ENCODE results near the gene INAFM1.
"Not testable (repeated sequence)": the region's sequence is repeated elsewhere in the genome, so short reads cannot be mapped to it uniquely, and the experiment has no call there.

INAFM1 gene

GRCh38 chr19:47255879-47256692 lies 18.6 kb upstream of the INAFM1 start, which contains the start of gene CCDC9:
TSS of gene CCDC9 (plus strand) at chr19:47256525. CDS start at chr19:47258401, 1,876 bp downstream.
- H3K4me3 ChIP-seq (ENCODE audit: control insufficient read depth, low read depth, low read length), result peak within 1 kb of the TSS; percentile 75

GRCh38 chr19:47256693-47257410 lies 17.8 kb upstream of the INAFM1 start:
- no peak for TF ChIP-seq CTCF (conservative IDR thresholded peaks at IDR 0.05; ENCODE audit: control insufficient read depth, insufficient read depth, low read depth, low read length)
- peak; percentile 98 for DNase-seq (ENCODE audit: low read depth)
- peak overlapping the region; percentile 75 for H3K4me3 ChIP-seq (ENCODE audit: control insufficient read depth, low read depth, low read length)

More at GRCh38 chr19:47255879-47256692, 18.6 kb upstream of the INAFM1 start, which contains the start of gene CCDC9:
- no peak for TF ChIP-seq CTCF (conservative IDR thresholded peaks at IDR 0.05; ENCODE audit: control insufficient read depth, insufficient read depth, low read depth, low read length)
- peak; percentile 94 for DNase-seq (ENCODE audit: low read depth)

GRCh38 chr19:47257411-47258169 lies 17.1 kb upstream of the INAFM1 start:
- no peak for TF ChIP-seq CTCF (conservative IDR thresholded peaks at IDR 0.05; ENCODE audit: control insufficient read depth, insufficient read depth, low read depth, low read length)
- no peak for DNase-seq (ENCODE audit: low read depth)
- H3K4me3 ChIP-seq (ENCODE audit: control insufficient read depth, low read depth, low read length), result peak overlapping the region; percentile 58

GRCh38 chr19:47258434-47258833 lies 16.3 kb upstream of the INAFM1 start:
- no peak for DNase-seq (ENCODE audit: low read depth)
- H3K4me3 ChIP-seq (ENCODE audit: control insufficient read depth, low read depth, low read length), result peak overlapping the region; percentile 58
- no peak for TF ChIP-seq CTCF (conservative IDR thresholded peaks at IDR 0.05; ENCODE audit: control insufficient read depth, insufficient read depth, low read depth, low read length)

- DNase-seq (ENCODE audit: low read depth), result no peak
- H3K4me3 ChIP-seq (ENCODE audit: control insufficient read depth, low read depth, low read length), result no peak overlapping the region
- no peak for TF ChIP-seq CTCF (conservative IDR thresholded peaks at IDR 0.05; ENCODE audit: control insufficient read depth, insufficient read depth, low read depth, low read length)
Observed at GRCh38 chr19:47258895-47259555, 15.7 kb upstream of the INAFM1 start.

- DNase-seq (ENCODE audit: low read depth), result no peak
- no peak overlapping the region for H3K4me3 ChIP-seq (ENCODE audit: control insufficient read depth, low read depth, low read length)
- TF ChIP-seq CTCF (conservative IDR thresholded peaks at IDR 0.05; ENCODE audit: control insufficient read depth, insufficient read depth, low read depth, low read length), result no peak
Observed at GRCh38 chr19:47260476-47260875, 14.2 kb upstream of the INAFM1 start.

- not testable (repeated sequence) for DNase-seq (ENCODE audit: low read depth); H3K4me3 ChIP-seq (ENCODE audit: control insufficient read depth, low read depth, low read length)
Observed at GRCh38 chr19:47261946-47262793, 12.5 kb upstream of the INAFM1 start.

Data from fibroblast of mammary gland (primary cell).